ACC112 (cell line): ENCODE measurements around the gene AKT3.

Source experiments
- H2AFZ ChIP-seq: fragments of 200-600 bp; sonication (generic); one replicate; pipeline ENCODE4 v1.6.0; 2017; ENCODE audit warnings: antibody characterized with exemption, low read length; ENCODE audit not compliant: unreplicated experiment
- H3K27ac ChIP-seq: fragments of 200-600 bp; sonication (generic); 2 replicates; pipeline ENCODE4 v1.5.1; 2014; ENCODE audit warnings: low read depth, mild to moderate bottlenecking, antibody characterized with exemption, low read length, moderate library complexity
- H3K27me3 ChIP-seq: fragments of 200-600 bp; sonication (generic); 2 replicates; pipeline ENCODE4 v1.6.1; 2014; ENCODE audit warnings: mild to moderate bottlenecking, antibody characterized with exemption, low read length, moderate library complexity, mixed read lengths; ENCODE audit not compliant: insufficient read depth
- H3K36me3 ChIP-seq: fragments of 200-600 bp; sonication (generic); 2 replicates; pipeline ENCODE4 v1.6.1; 2016; ENCODE audit warnings: mild to moderate bottlenecking, antibody characterized with exemption, low read length, moderate library complexity, mixed read lengths; ENCODE audit not compliant: insufficient read depth
- H3K4me1 ChIP-seq: fragments of 200-600 bp; sonication (generic); one replicate; pipeline ENCODE4 v1.6.1; 2016; ENCODE audit warnings: low read length, mixed read lengths; ENCODE audit not compliant: insufficient read depth, unreplicated experiment, control insufficient read depth
- H3K4me3 ChIP-seq: fragments of 200-600 bp; sonication (generic); 2 replicates; pipeline ENCODE4 v1.5.1; 2014; ENCODE audit warnings: mild to moderate bottlenecking, low read depth, low read length
- H3K79me2 ChIP-seq: fragments of 200-600 bp; sonication (generic); one replicate; pipeline ENCODE4 v1.6.0; 2016; ENCODE audit warnings: low read length; ENCODE audit not compliant: control insufficient read depth, unreplicated experiment, insufficient read depth

Gene AKT3

DNA sequence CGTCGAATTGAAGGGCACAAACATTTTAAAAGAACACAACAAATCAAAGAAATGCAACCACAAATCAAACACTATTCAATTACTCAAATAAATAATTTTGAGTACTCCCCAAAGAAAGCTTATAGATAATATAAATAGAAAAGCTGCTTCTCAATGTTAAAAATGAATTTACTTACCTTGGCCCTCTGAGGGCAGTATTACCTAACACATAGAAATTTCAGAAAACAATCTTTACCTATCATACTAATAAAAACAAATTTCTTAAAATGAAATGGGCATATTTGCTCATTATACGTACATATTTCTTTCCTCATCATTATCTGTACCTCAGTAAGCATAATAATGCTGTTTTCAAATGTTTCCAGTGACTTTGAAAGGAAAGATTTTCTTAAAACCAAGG is 141.8 kb downstream of the AKT3 start:
- Histone ChIP-seq H3K4me1 (no peaks in the 10 kb centered on the region), H3K4me3 (no peak overlapping the region), H3K36me3 (no peaks in the 10 kb centered on the region), H3K79me2 (peaks cover 16% of the 10 kb centered on the region), H3K27me3 (no peaks in the 10 kb centered on the region), H3K27ac (no peak overlapping the region), H2AFZ (no peak overlapping the region)

DNA sequence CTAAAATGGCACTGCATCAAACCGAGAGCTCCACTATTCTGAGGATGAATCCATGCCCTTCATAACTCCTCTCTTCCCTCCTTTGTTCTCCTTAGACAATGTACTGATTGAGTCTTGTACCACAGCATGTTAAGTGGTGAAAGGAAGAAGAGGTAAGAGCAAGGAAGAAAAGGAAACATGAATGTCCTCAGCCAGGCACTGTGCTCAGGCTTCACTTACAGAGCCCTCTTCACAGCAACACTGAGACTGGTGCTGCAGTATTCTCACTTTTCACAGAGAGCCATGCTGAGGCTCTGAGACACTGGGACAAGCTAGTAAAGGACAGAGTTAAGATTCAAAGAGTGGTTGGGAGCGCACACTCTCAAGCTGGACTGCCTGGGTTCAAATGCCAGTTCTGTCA is 143.5 kb downstream of the AKT3 start:
- Histone ChIP-seq H3K4me1 (no peaks in the 10 kb centered on the region), H3K79me2 (peaks cover 14% of the 10 kb centered on the region), H3K4me3 (no peak overlapping the region), H3K27me3 (no peaks in the 10 kb centered on the region), H3K27ac (no peak overlapping the region), H3K36me3 (no peaks in the 10 kb centered on the region), H2AFZ (no peak overlapping the region)

DNA sequence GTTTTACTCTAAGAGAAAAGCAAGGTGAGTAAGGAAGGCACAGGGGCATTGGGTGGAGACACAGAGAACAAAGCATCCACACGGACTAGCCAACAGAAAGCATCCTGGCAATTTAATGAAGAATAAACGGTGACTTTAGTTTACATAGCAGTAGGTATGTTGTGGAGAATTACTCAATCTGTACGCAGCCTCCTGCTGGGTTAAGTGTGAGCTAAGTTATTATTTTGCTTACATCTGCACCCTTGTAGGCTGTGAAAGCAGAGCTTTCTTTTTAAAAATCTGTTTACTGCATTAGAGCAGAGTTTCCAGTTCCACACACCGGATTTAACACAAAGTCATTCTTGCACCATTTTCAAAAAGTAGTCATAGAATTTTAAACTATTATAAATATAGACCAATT is 144.5 kb downstream of the AKT3 start:
- Histone ChIP-seq H3K4me3 (no peak overlapping the region), H3K27me3 (no peaks in the 10 kb centered on the region), H3K27ac (no peak overlapping the region), H3K36me3 (no peaks in the 10 kb centered on the region), H3K4me1 (no peaks in the 10 kb centered on the region), H3K79me2 (peaks cover 13% of the 10 kb centered on the region), H2AFZ (no peak overlapping the region)

DNA sequence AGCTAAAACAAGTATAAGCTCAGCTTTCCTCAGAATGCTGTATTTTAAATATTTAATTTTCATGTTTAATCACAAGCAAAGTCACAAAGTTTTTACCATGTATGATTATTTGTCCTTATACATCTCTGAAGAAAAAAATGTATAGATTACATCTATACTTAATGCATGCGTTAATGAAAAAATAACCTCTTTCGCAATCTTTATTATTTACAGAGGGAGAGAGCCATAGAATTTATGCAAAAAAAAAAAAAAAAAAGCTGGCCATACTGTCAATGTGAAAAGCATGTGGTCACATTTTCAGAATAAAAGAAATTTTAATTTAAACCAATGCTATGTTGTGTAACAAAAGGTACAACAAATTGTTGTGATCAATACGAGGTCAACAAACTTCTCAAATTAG is 148.2 kb downstream of the AKT3 start:
- Histone ChIP-seq H3K4me3 (no peak overlapping the region), H3K36me3 (no peaks in the 10 kb centered on the region), H3K4me1 (no peaks in the 10 kb centered on the region), H3K79me2 (peaks cover 8% of the 10 kb centered on the region), H3K27ac (no peak overlapping the region), H2AFZ (no peak overlapping the region), H3K27me3 (no peaks in the 10 kb centered on the region)

DNA sequence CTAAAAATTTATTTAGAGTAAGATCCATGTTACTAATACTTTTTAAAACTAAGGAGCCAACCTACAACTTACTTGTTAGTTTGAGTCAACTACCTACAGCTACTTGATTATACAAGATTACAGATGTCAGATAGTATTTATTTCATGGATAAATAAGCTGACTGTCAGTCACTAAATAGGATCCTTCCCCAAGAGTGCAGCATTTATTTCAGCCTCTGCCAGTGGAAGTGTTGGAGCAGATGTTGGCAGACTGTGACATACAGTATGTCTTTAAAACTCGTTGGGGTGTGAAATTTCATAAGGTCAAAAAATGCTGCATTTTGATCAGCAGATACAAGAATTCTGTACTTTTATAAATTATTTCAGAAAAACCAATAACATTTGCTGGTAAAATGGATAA is 156.2 kb downstream of the AKT3 start:
- Histone ChIP-seq H3K27me3 (no peaks in the 10 kb centered on the region), H3K4me3 (no peak overlapping the region), H3K27ac (no peak overlapping the region), H2AFZ (no peak overlapping the region), H3K36me3 (no peaks in the 10 kb centered on the region; the same call in 1 of the 2 replicates), H3K79me2 (no peaks in the 10 kb centered on the region), H3K4me1 (no peaks in the 10 kb centered on the region)

DNA sequence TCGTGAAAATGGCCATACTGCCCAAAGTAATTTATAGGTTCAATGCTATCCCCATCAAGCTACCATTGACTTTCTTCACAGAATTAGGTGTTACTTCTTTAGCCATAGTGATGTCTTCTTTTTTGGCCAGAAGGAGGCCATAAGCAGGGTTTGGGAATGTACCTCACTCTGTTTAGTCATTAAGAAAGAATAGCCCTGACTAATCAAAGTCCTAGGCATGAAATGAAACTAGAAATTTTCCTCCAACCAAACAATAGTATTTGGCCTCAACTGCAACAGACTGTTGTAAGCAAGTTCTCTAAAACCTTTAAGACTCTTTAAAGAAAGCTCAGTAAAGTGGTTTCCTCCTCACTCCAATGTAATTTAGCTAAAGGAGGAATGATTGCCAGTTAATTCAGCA is 163.9 kb downstream of the AKT3 start:
- no peaks in the 10 kb centered on the region for H3K27me3 ChIP-seq
- H3K36me3 ChIP-seq, result peaks cover 3% of the 10 kb centered on the region; the same call in 1 of the 2 replicates
- no peak overlapping the region for H3K27ac ChIP-seq
- no peak overlapping the region for H2AFZ ChIP-seq
- no peak overlapping the region for H3K4me3 ChIP-seq
- no peaks in the 10 kb centered on the region for H3K4me1 ChIP-seq
- no peaks in the 10 kb centered on the region for H3K79me2 ChIP-seq

DNA sequence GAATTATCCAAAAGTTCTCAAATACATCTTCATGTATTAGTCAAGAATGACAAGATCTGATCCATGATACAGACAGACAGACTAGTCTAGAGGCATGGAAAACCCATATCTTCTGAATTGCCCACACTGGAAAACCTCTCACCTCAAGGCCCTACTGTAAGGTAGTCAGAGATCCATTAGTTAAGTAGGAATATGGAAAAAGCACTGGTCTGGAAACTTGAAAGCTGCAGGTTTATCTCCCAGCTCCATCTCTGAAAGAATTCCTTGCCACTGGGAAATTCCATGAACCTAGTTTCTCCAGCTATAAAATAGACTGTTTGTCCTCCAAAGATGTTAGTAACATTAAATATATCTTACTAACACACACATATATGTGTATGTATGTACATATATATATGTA is 169.2 kb downstream of the AKT3 start:
- Histone ChIP-seq H3K36me3 (no peaks in the 10 kb centered on the region; the same call in 1 of the 2 replicates), H3K27me3 (no peaks in the 10 kb centered on the region), H2AFZ (no peak overlapping the region), H3K79me2 (no peaks in the 10 kb centered on the region), H3K4me3 (no peak overlapping the region), H3K4me1 (no peaks in the 10 kb centered on the region), H3K27ac (no peak overlapping the region)

DNA sequence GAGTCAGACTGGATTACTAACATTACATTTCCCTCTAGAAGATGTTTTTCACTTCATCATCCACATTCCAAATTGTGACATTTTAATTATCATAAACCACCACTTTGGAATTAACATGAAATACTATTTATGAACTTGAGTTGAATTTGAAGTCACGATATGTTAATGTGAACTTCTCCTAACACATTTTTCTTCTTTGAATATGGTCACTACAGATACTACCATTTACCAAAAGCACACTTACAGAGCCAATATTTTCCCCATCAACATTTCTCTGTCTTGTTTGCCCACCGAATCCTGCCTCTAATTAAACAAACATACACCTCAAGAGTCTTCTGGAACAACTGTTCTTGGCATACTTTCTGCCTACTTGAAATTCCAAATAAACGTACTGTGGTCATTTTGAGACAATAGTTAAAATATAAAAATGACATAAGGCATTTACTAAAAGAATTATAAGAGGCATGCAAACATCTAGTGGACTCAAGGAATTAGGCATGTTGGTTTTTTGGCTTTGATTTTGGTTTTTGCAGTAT is 177.4 kb downstream of the AKT3 start:
- H3K79me2 ChIP-seq, result no peaks in the 10 kb centered on the region
- no peaks in the 10 kb centered on the region; the same call in 1 of the 2 replicates for H3K36me3 ChIP-seq
- H3K4me1 ChIP-seq, result no peaks in the 10 kb centered on the region
- no peak overlapping the region for H2AFZ ChIP-seq
- H3K4me3 ChIP-seq, result no peak overlapping the region
- no peaks in the 10 kb centered on the region for H3K27me3 ChIP-seq
- no peak overlapping the region for H3K27ac ChIP-seq

DNA sequence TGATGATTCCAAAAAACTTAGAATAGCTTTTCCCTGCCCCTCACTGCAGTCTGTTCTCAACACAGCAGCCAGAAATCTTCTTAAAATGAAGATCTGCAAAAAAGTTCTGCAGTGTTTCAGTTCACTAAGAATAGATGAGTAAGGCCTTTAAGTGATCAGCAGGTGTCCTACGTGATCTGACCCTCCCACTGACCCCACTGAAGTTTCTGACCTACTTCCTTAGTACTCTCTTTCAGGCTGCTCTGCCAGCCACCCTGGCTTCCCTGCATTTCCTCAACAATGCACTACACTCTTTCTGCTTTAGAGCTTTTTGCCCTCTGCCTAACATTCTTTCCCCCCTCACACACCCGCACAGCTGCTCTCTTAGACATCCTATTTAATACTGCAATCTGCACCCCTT is 182.5 kb downstream of the AKT3 start:
- peaks cover 7% of the 10 kb centered on the region; the same call in 1 of the 2 replicates for H3K36me3 ChIP-seq
- no peak overlapping the region for H2AFZ ChIP-seq
- no peaks in the 10 kb centered on the region for H3K79me2 ChIP-seq
- no peaks in the 10 kb centered on the region for H3K4me1 ChIP-seq
- no peak overlapping the region for H3K4me3 ChIP-seq
- no peak overlapping the region for H3K27ac ChIP-seq
- no peaks in the 10 kb centered on the region for H3K27me3 ChIP-seq

DNA sequence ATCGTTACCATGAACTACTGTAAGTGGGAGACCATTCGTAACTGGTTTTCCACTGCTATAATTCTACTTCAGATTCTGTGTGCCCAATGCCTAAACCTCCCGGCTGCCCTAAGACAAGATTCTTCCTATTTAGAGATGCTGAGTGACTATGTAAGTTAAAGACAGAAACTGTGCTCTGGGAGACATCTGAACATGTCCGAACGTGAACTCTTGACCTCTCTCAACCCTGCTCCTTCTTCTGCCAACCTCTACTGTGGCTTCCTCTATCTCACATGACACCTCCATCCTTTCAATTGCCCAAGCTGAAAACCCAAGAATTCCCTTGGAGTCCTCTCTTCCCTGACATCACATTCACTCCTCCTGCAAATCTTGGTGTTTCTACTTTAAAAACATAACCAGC is 182.9 kb downstream of the AKT3 start:
- no peak overlapping the region for H3K4me3 ChIP-seq
- no peak overlapping the region for H3K27ac ChIP-seq
- peaks cover 7% of the 10 kb centered on the region; the same call in 1 of the 2 replicates for H3K36me3 ChIP-seq
- H3K27me3 ChIP-seq, result no peaks in the 10 kb centered on the region
- H3K4me1 ChIP-seq, result no peaks in the 10 kb centered on the region
- no peak overlapping the region for H2AFZ ChIP-seq
- H3K79me2 ChIP-seq, result no peaks in the 10 kb centered on the region

DNA sequence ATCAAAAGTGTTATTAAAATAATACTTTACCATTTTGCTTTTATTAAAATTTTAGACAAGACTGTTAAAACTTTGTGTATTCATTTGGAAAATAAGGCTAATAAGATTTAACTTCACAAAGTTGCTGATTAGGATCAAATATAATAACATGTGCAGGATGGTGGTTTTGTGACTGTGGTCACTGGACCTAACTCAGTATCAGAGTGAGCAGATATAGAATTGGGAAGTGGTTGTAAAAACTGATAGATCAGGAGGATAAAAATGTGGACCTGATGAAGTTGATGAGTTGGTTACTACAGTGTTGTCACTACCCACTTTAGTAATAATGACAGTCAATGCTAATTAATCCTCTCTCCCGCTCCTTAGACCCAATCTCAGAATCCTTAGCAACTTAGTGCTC is 186.4 kb downstream of the AKT3 start:
- Histone ChIP-seq H3K27me3 (no peaks in the 10 kb centered on the region), H3K27ac (no peak overlapping the region), H3K4me3 (no peak overlapping the region), H3K79me2 (no peaks in the 10 kb centered on the region), H3K36me3 (peaks cover 15% of the 10 kb centered on the region; the same call in 1 of the 2 replicates), H2AFZ (no peak overlapping the region), H3K4me1 (no peaks in the 10 kb centered on the region)
